GM23338 (cell line): Measurements from ENCODE around the gene ELP2. TPM values are rescaled to one million over a fixed set of nuclear protein-coding genes. Genes with fewer than 3 reads are reported as not detected.

Experiments used
- ATAC-seq: fragments of 200-7000 bp; cut with Tn5 transposase; 3 replicates; pipeline ENCODE4 v1.9.1; 2020
- DNase-seq: peaks from one replicate; pipeline ENCODE4 v3.0.0-alpha.2; 2015; ENCODE audit warnings: low spot score
- H2AFZ ChIP-seq: fragments of 200-600 bp; sonication (generic); 2 replicates; pipeline ENCODE4 v1.8.0; 2016; ENCODE audit warnings: antibody characterized with exemption, mild to moderate bottlenecking, moderate library complexity
- H3F3A ChIP-seq: fragments of 200-600 bp; sonication (generic); replicated peaks from 2 replicates; pipeline ENCODE4 v1.8.0; 2017; ENCODE audit warnings: antibody characterized with exemption, mixed run types, low read depth
- H3K27ac ChIP-seq: fragments of 200-600 bp; sonication (generic); 2 replicates; pipeline ENCODE4 v1.6.1; 2016; ENCODE audit warnings: low read depth
- H3K27me3 ChIP-seq: fragments of 200-600 bp; sonication (generic); 2 replicates; pipeline ENCODE4 v1.8.0; 2016; ENCODE audit warnings: mild to moderate bottlenecking, mixed run types, moderate library complexity; ENCODE audit not compliant: insufficient read depth
- H3K36me3 ChIP-seq: fragments of 200-600 bp; sonication (generic); 2 replicates; pipeline ENCODE4 v1.8.0; 2016; ENCODE audit warnings: mild to moderate bottlenecking; ENCODE audit not compliant: insufficient read depth
- H3K4me1 ChIP-seq: fragments of 200-600 bp; sonication (generic); 2 replicates; pipeline ENCODE4 v1.8.0; 2016; ENCODE audit warnings: mild to moderate bottlenecking, moderate library complexity; ENCODE audit not compliant: insufficient read depth
- H3K4me2 ChIP-seq: fragments of 200-600 bp; sonication (generic); 2 replicates; pipeline ENCODE4 v1.7.1; 2017; ENCODE audit warnings: mixed run types
- H3K4me3 ChIP-seq: fragments of 200-600 bp; sonication (generic); 2 replicates; pipeline ENCODE4 v1.6.1; 2016; ENCODE audit warnings: mixed run types
- H3K79me2 ChIP-seq: fragments of 200-600 bp; sonication (generic); replicated peaks from 2 replicates; pipeline ENCODE4 v1.8.0; 2017; ENCODE audit warnings: mild to moderate bottlenecking; ENCODE audit not compliant: insufficient read depth
- H3K9me2 ChIP-seq: fragments of 200-600 bp; sonication (generic); 2 replicates; pipeline ENCODE4 v1.8.0; 2017; ENCODE audit not compliant: insufficient read depth
- H4K20me1 ChIP-seq: fragments of 200-600 bp; sonication (generic); replicated peaks from 2 replicates; pipeline ENCODE4 v1.8.0; 2017; ENCODE audit warnings: mild to moderate bottlenecking; ENCODE audit not compliant: insufficient read depth
- H3K27ac Mint-ChIP-seq: 2 replicates; pipeline ENCODE4 v1.8.0; 2020; ENCODE audit warnings: inconsistent platforms, mild to moderate bottlenecking, moderate library complexity, mixed read lengths
- H3K27me3 Mint-ChIP-seq: 3 replicates; pipeline ENCODE4 v1.8.0; 2022; ENCODE audit warnings: low read depth, mild to moderate bottlenecking, moderate library complexity, mixed read lengths, inconsistent platforms; ENCODE audit not compliant: insufficient read depth, poor library complexity
- H3K36me3 Mint-ChIP-seq: 3 replicates; pipeline ENCODE4 v1.8.0; 2021; ENCODE audit warnings: low read depth, mild to moderate bottlenecking, inconsistent platforms, moderate library complexity, mixed read lengths
- H3K4me1 Mint-ChIP-seq: 3 replicates; pipeline ENCODE4 v1.8.0; 2020; ENCODE audit warnings: mild to moderate bottlenecking, inconsistent platforms, mixed read lengths
- H3K4me3 Mint-ChIP-seq: 3 replicates; pipeline ENCODE4 v1.8.0; 2021; ENCODE audit warnings: moderate library complexity, mild to moderate bottlenecking, inconsistent platforms, mixed read lengths
- H3K9me3 Mint-ChIP-seq: 3 replicates; pipeline ENCODE4 v1.8.0; 2020; ENCODE audit warnings: moderate library complexity, mild to moderate bottlenecking, inconsistent platforms, mixed read lengths
- CTCF ChIP-seq, 2 experiments: fragments of 200-600 bp in 1 of 2; sonication (generic) in 1 of 2; conservative IDR thresholded peaks; 2 replicates each; pipeline versions ENCODE4 v1.5.1 to v1.6.1; 2016 to 2017; ENCODE audit warnings: antibody characterized with exemption in 2 of 2, low read depth in 2 of 2, mild to moderate bottlenecking in 2 of 2, moderate library complexity in 1 of 2
- EZH2 ChIP-seq: fragments of 200-600 bp; sonication (generic); IDR thresholded peaks from one replicate; pipeline ENCODE4 v1.8.0; 2017; ENCODE audit warnings: antibody characterized with exemption, mild to moderate bottlenecking, low read depth; ENCODE audit not compliant: unreplicated experiment
- JUNB ChIP-seq: IDR thresholded peaks from one replicate; pipeline ENCODE4 v1.6.1; 2016; ENCODE audit warnings: antibody characterized with exemption; ENCODE audit not compliant: unreplicated experiment
- NANOG ChIP-seq: IDR thresholded peaks from 2 replicates; pipeline ENCODE4 v1.6.1; 2016; ENCODE audit warnings: antibody characterized with exemption, borderline replicate concordance
- STAT1 ChIP-seq: IDR thresholded peaks from one replicate; pipeline ENCODE4 v1.6.1; 2016; ENCODE audit warnings: antibody characterized with exemption; ENCODE audit not compliant: unreplicated experiment
- ZNF331 ChIP-seq: fragments of 250-450 bp; sonication (Bioruptor Pico); IDR thresholded peaks from 2 replicates; pipeline ENCODE4 v1.5.0; 2020; ENCODE audit warnings: low read depth, mild to moderate bottlenecking, moderate library complexity
- polyA plus RNA-seq: library from polyadenylated mRNA; unstranded; fragments of >200 nt; fragmentation: Nextera tagmentation; extraction: Ambion mirVana; gene quantifications from 2 replicates; pipeline ENCODE4 v1.2.1, GENCODE V29; 2016
- total RNA-seq: library from RNA; depleted of rRNA; stranded (reverse); fragments of >200 nt; shearing (Covaris generic); gene quantifications from 2 replicates; pipeline ENCODE4 v1.2.3, GENCODE V29; 2014

ELP2 gene
- total and polyA plus RNA-seq, 2 experiments from 2014 or later, result 119 to 135 TPM

GRCh38 chr18:36176177-36176584 is 46.5 kb downstream of the ELP2 start:
- ATAC-seq, result no peak
- TF ChIP-seq CTCF (conservative IDR thresholded peaks at IDR 0.05; ENCODE audit: low read depth in 2 of 2) (no peak), NANOG (no peak)
- H3K4me3 ChIP-seq, result no peak overlapping the region

DNA sequence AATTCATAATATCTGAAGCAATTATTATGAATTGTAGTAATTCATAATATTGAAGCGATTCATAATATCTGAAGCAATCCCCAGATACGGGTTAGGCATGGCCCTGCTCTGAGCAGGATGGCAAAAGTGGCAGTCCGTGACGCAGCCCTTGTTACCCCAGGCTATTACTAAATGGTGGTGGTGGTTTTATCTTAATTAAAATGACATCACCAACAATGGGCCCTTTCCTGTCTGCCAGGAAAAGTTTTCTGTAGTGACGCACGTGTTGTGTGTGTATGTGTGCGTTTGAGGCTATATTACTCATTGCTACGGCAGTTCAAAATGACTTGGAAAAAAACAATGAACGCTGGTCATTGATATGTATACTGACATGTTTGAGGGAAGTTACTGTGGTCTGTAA is 47.0 kb downstream of the ELP2 start:
- H3K36me3 ChIP-seq, result peaks cover 18% of the 10 kb centered on the region
- no peak overlapping the region for H3K4me2 ChIP-seq
- no peak overlapping the region for H3K27ac Mint-ChIP-seq
- no peaks in the 10 kb centered on the region for H3K9me2 ChIP-seq
- H3K4me1 Mint-ChIP-seq, result peaks cover 5% of the 10 kb centered on the region
- no peaks in the 10 kb centered on the region; the same call in 1 of the 2 replicates for H3F3A ChIP-seq
- H3K27me3 Mint-ChIP-seq, result peaks cover 4% of the 10 kb centered on the region
- H3K4me3 ChIP-seq, result no peak overlapping the region
- H2AFZ ChIP-seq, result no peak overlapping the region
- H3K4me1 ChIP-seq, result no peaks in the 10 kb centered on the region
- no peaks in the 10 kb centered on the region for H3K9me3 Mint-ChIP-seq
- TF ChIP-seq CTCF (conservative IDR thresholded peaks at IDR 0.05; ENCODE audit: low read depth in 2 of 2) (no peak), JUNB (no peak), STAT1 (no peak)
- no peak overlapping the region for H3K4me3 Mint-ChIP-seq
- peaks cover 26% of the 10 kb centered on the region for H3K36me3 Mint-ChIP-seq
- no peaks in the 10 kb centered on the region for H4K20me1 ChIP-seq
- no peak for DNase-seq
- no peaks in the 10 kb centered on the region for H3K79me2 ChIP-seq
- ATAC-seq, result no peak
- H3K27me3 ChIP-seq, result no peaks in the 10 kb centered on the region
- no peak overlapping the region for H3K27ac ChIP-seq

More at GRCh38 chr18:36176177-36176584, 46.5 kb downstream of the ELP2 start:
- H3K27ac Mint-ChIP-seq, result no peak overlapping the region
- no peak for DNase-seq
- peaks cover 4% of the 10 kb centered on the region for H3K27me3 Mint-ChIP-seq
- Histone ChIP-seq H3K9me2 (no peaks in the 10 kb centered on the region), H3K36me3 (peaks cover 21% of the 10 kb centered on the region), H3K27ac (no peak overlapping the region), H3K27me3 (no peaks in the 10 kb centered on the region), H3K4me2 (no peak overlapping the region), H3F3A (no peaks in the 10 kb centered on the region; the same call in 1 of the 2 replicates), H2AFZ (no peak overlapping the region), H3K4me1 (no peaks in the 10 kb centered on the region), H4K20me1 (no peaks in the 10 kb centered on the region), H3K79me2 (no peaks in the 10 kb centered on the region)
- H3K36me3 Mint-ChIP-seq, result peaks cover 31% of the 10 kb centered on the region
- H3K4me3 Mint-ChIP-seq, result no peak overlapping the region
- no peaks in the 10 kb centered on the region; the same call in 2 of the 3 replicates for H3K4me1 Mint-ChIP-seq
- H3K9me3 Mint-ChIP-seq, result no peaks in the 10 kb centered on the region

- Mint-ChIP-seq H3K4me3 (no peak overlapping the region), H3K27me3 (peaks cover 2% of the 10 kb centered on the region), H3K4me1 (peaks cover 8% of the 10 kb centered on the region), H3K27ac (peak overlapping the region; percentile 16; the same call in 1 of the 2 replicates), H3K36me3 (peaks cover 22% of the 10 kb centered on the region), H3K9me3 (no peaks in the 10 kb centered on the region)
- no peak for ATAC-seq
- H2AFZ ChIP-seq, result no peak overlapping the region
- H3K4me3 ChIP-seq, result no peak overlapping the region
- H3K27me3 ChIP-seq, result no peaks in the 10 kb centered on the region
- H3K9me2 ChIP-seq, result no peaks in the 10 kb centered on the region
- H3F3A ChIP-seq, result no peaks in the 10 kb centered on the region
- no peak overlapping the region for H3K4me2 ChIP-seq
- DNase-seq, result no peak
- peaks cover 13% of the 10 kb centered on the region for H3K36me3 ChIP-seq
- peak overlapping the region; percentile 42; the same call in 1 of the 2 replicates for H3K27ac ChIP-seq
- no peaks in the 10 kb centered on the region for H4K20me1 ChIP-seq
- H3K79me2 ChIP-seq, result no peaks in the 10 kb centered on the region
- no peaks in the 10 kb centered on the region for H3K4me1 ChIP-seq
- TF ChIP-seq EZH2, result no peak
- no peak for TF ChIP-seq STAT1
- TF ChIP-seq CTCF (conservative IDR thresholded peaks at IDR 0.05; ENCODE audit: low read depth in 2 of 2), result no peak
- no peak for TF ChIP-seq ZNF331 (CRISPR knock-in tag)
Observed at GRCh38 chr18:36177913-36178312, 48.2 kb downstream of the ELP2 start.
